CD4-positive, alpha-beta T cell (primary cell): ENCODE results near the gene PIMREG. TPM values are rescaled to one million over a fixed set of nuclear protein-coding genes. Genes with fewer than 3 reads are reported as not detected.

Experiments used
- ATAC-seq: fragments of 200-7000 bp; cut with Tn5 transposase; one replicate; pipeline ENCODE4 v1.10.0; 2022; ENCODE audit warnings: mild to moderate bottlenecking; ENCODE audit not compliant: poor library complexity
- CTCF ChIA-PET: fragments of 350-600 bp; sonication (Branson Sonifier 250); formaldehyde crosslinking; loops from one replicate; lab custom pipeline; 2021; ENCODE audit warnings: antibody characterized with exemption, inconsistent platforms; lab: Charles Lee
- POLR2A ChIA-PET: fragments of 350-600 bp; sonication (Branson Sonifier 250); formaldehyde crosslinking; loops from one replicate; lab custom pipeline; 2021; ENCODE audit warnings: antibody characterized with exemption, inconsistent platforms; lab: Charles Lee
- DNase-seq, 14 experiments: peaks; one replicate each; pipeline ENCODE4 v3.0.0-alpha.2; 2013 to 2020; ENCODE audit warnings: mixed read lengths in 2 of 14
- H3K27ac ChIP-seq, 2 donors: one replicate each; pipeline versions ENCODE4 v1.5.1 to v1.7.0; 2013; ENCODE audit warnings: low read length in 2 of 2, low read depth in 1 of 2, mild to moderate bottlenecking in 1 of 2
- H3K27me3 ChIP-seq, 2 experiments: 1 replicate in 1 of 2; 2 replicates in 1 of 2; pipeline versions ENCODE4 v1.6.1 to v1.7.0; 2013; ENCODE audit warnings: low read length in 2 of 2, control low read depth in 1 of 2, mild to moderate bottlenecking in 1 of 2, moderate library complexity in 1 of 2; ENCODE audit not compliant: insufficient read depth in 2 of 2, control insufficient read depth in 1 of 2
- H3K36me3 ChIP-seq: one replicate; pipeline ENCODE4 v1.6.1; 2013; ENCODE audit warnings: low read length, control low read depth; ENCODE audit not compliant: insufficient read depth
- H3K4me1 ChIP-seq: one replicate; pipeline ENCODE4 v1.6.1; 2013; ENCODE audit warnings: low read length, control low read depth; ENCODE audit not compliant: insufficient read depth
- H3K4me3 ChIP-seq: one replicate; pipeline ENCODE4 v1.5.1; 2013; ENCODE audit warnings: mild to moderate bottlenecking, low read length, moderate library complexity
- H3K9me3 ChIP-seq, 2 experiments: 1 replicate in 1 of 2; 2 replicates in 1 of 2; pipeline versions ENCODE4 v1.6.1 to v1.7.0; 2013; ENCODE audit warnings: low read length in 2 of 2, mild to moderate bottlenecking in 2 of 2, control low read depth in 1 of 2, moderate library complexity in 1 of 2; ENCODE audit not compliant: control insufficient read depth in 1 of 2, insufficient read depth in 1 of 2
- H3K27ac Mint-ChIP-seq: one replicate; pipeline ENCODE4 v1.8.0; 2020; ENCODE audit warnings: mixed read lengths
- H3K27me3 Mint-ChIP-seq: one replicate; pipeline ENCODE4 v1.8.0; 2021; ENCODE audit warnings: mixed read lengths
- H3K36me3 Mint-ChIP-seq: one replicate; pipeline ENCODE4 v1.8.0; 2021; ENCODE audit warnings: low read depth, mixed read lengths
- H3K4me1 Mint-ChIP-seq: one replicate; pipeline ENCODE4 v1.8.0; 2021; ENCODE audit warnings: low read depth, mixed read lengths
- H3K4me3 Mint-ChIP-seq: one replicate; pipeline ENCODE4 v1.8.0; 2020; ENCODE audit warnings: mild to moderate bottlenecking, mixed read lengths
- H3K9me3 Mint-ChIP-seq: one replicate; pipeline ENCODE4 v1.8.0; 2020; ENCODE audit warnings: mixed read lengths
- CTCF ChIP-seq: fragments of 200-600 bp; IDR thresholded peaks from one replicate; pipeline ENCODE4 v1.8.0; 2022; ENCODE audit warnings: antibody characterized with exemption, mild to moderate bottlenecking
- intact Hi-C, 2 experiments: fragments of 100-400 bp; cut with DNase I in 1 of 2; cut with micrococcal nuclease in 1 of 2; formaldehyde crosslinking; loops; one replicate each; pipeline versions ENCODE4 v1.15.1 to v1.9.0; 2023 to 2025; cut with DNase I, micrococcal nuclease
- total RNA-seq, 174 experiments: library from RNA in 2 of 174; stranded (reverse) in 2 of 174; gene quantifications; one replicate each; pipeline ENCODE4 v1.2.3 and lab custom pipeline; 2021 to 2026

Gene PIMREG
- total RNA-seq, 2 experiments from 2014 or later: not detected

GRCh38 chr17:6476810-6477179 lies 32.5 kb downstream of the PIMREG start:
- intact Hi-C loops: loop anchor here in 1 of 2 experiments (10.0 kb wide), 1 partner anchor 528 kb away; no protein-coding TSS in a partner anchor
- Histone ChIP-seq H3K27ac (no peak overlapping the region), H3K4me3 (no peak overlapping the region), H3K27me3 (no peaks in the 10 kb centered on the region), H3K36me3 (no peaks in the 10 kb centered on the region), H3K9me3 (no peaks in the 10 kb centered on the region), H3K4me1 (peaks cover 6% of the 10 kb centered on the region)
- ATAC-seq (no peak), DNase-seq (no peak)
- Mint-ChIP-seq H3K4me1 (no peaks in the 10 kb centered on the region), H3K27ac (no peak overlapping the region), H3K9me3 (no peaks in the 10 kb centered on the region), H3K36me3 (no peaks in the 10 kb centered on the region), H3K27me3 (no peaks in the 10 kb centered on the region), H3K4me3 (no peak overlapping the region)
- TF ChIP-seq CTCF: no peak
- CTCF ChIA-PET: no interaction called here
- POLR2A ChIA-PET: no interaction called here

- H3K27me3 Mint-ChIP-seq: no peaks in the 10 kb centered on the region
- H3K27ac Mint-ChIP-seq: no peak overlapping the region
- no peaks in the 10 kb centered on the region for H3K9me3 ChIP-seq
- no peak for TF ChIP-seq CTCF
- H3K9me3 Mint-ChIP-seq: no peaks in the 10 kb centered on the region
- DNase-seq (no peak), ATAC-seq (no peak)
- H3K4me3 ChIP-seq: no peak overlapping the region
- H3K27me3 ChIP-seq: no peaks in the 10 kb centered on the region
- no peaks in the 10 kb centered on the region for H3K36me3 ChIP-seq
- POLR2A ChIA-PET: no interaction called here
- H3K4me1 ChIP-seq: peaks cover 6% of the 10 kb centered on the region
- no peak overlapping the region for H3K27ac ChIP-seq
- no peaks in the 10 kb centered on the region for H3K36me3 Mint-ChIP-seq
- no peaks in the 10 kb centered on the region for H3K4me1 Mint-ChIP-seq
- CTCF ChIA-PET: no interaction called here
- intact Hi-C loops: loop anchor here in 1 of 2 experiments (10.0 kb wide), 1 partner anchor 527 kb away; no protein-coding TSS in a partner anchor
- H3K4me3 Mint-ChIP-seq: no peak overlapping the region
Observed at GRCh38 chr17:6477831-6478383, 33.7 kb downstream of the PIMREG start.

GRCh38 chr17:6478486-6478885 lies 34.2 kb downstream of the PIMREG start:
- no peak for ATAC-seq
- no peak for DNase-seq
- intact Hi-C loops: loop anchor here in 1 of 2 experiments (10.0 kb wide), 1 partner anchor 526 kb away; no protein-coding TSS in a partner anchor
- ChIA-PET CTCF (no interaction called here), POLR2A (no interaction called here)
- Histone ChIP-seq H3K9me3 (no peaks in the 10 kb centered on the region), H3K27ac (no peak overlapping the region), H3K4me1 (no peaks in the 10 kb centered on the region), H3K27me3 (no peaks in the 10 kb centered on the region), H3K4me3 (no peak overlapping the region), H3K36me3 (no peaks in the 10 kb centered on the region)
- Mint-ChIP-seq H3K4me3 (no peak overlapping the region), H3K27ac (no peak overlapping the region), H3K4me1 (no peaks in the 10 kb centered on the region), H3K36me3 (no peaks in the 10 kb centered on the region), H3K9me3 (no peaks in the 10 kb centered on the region), H3K27me3 (no peaks in the 10 kb centered on the region)
- TF ChIP-seq CTCF: no peak
